Natural killer cell treated with Interleukin-12 subunit alpha and Interleukin-12 subunit beta and Interleukin-15 and Interleukin-18, amount 100 ng/mL, for 72 hours (primary cell): ENCODE data around the gene NIN. TPM values are rescaled to one million over a fixed set of nuclear protein-coding genes. Genes with fewer than 3 reads are reported as not detected.

Experiments
- ATAC-seq, 2 donors: fragments of 150-1000 bp; cut with Tn5 transposase in 1 of 2; sonication (Bioruptor Pico), chemical (Tn5 transposase) in 1 of 2; 2 replicates each; pipeline ENCODE4 v1.10.0; 2021
- DNase-seq: peaks from one replicate; pipeline ENCODE4 v3.0.0; 2022; ENCODE audit warnings: low spot score
- H3K27ac Mint-ChIP-seq, 2 donors: 1 replicate in 1 of 2; 2 replicates in 1 of 2; pipeline ENCODE4 v1.8.0; 2022; ENCODE audit warnings: mixed read lengths in 2 of 2, mild to moderate bottlenecking in 1 of 2, moderate library complexity in 1 of 2
- H3K27me3 Mint-ChIP-seq, 2 donors: 1 replicate in 1 of 2; 2 replicates in 1 of 2; pipeline ENCODE4 v1.8.0; 2022; ENCODE audit warnings: mixed read lengths in 2 of 2
- H3K36me3 Mint-ChIP-seq: one replicate; pipeline ENCODE4 v1.8.0; 2022; ENCODE audit warnings: mixed read lengths
- H3K4me1 Mint-ChIP-seq, 2 donors: 1 replicate in 1 of 2; 2 replicates in 1 of 2; pipeline ENCODE4 v1.8.0; 2022; ENCODE audit warnings: low read depth in 2 of 2, mixed read lengths in 2 of 2, mild to moderate bottlenecking in 1 of 2
- H3K4me3 Mint-ChIP-seq: one replicate; pipeline ENCODE4 v1.8.0; 2022; ENCODE audit warnings: mixed read lengths
- H3K9me3 Mint-ChIP-seq: 2 replicates; pipeline ENCODE4 v1.8.0; 2022; ENCODE audit warnings: mixed read lengths
- total RNA-seq, 2 donors: library from RNA; stranded (reverse); gene quantifications; one replicate each; pipeline ENCODE4 v1.2.3, GENCODE V29; 2022

NIN gene
- total RNA-seq, 2 donors from 2014 or later: 52.0 to 74.5 TPM

GRCh38 chr14:50736932-50737419 is 94.0 kb downstream of the NIN start:
- peak; percentile 92 to 97 for ATAC-seq
- peak; percentile 65 for DNase-seq
- Mint-ChIP-seq H3K36me3 (peaks cover 6% of the 10 kb centered on the region), H3K27ac (peak overlapping the region; percentile 64 to 73), H3K4me1 (peaks cover 12 to 29% of the 10 kb centered on the region in 2 donors), H3K9me3 (no peaks in the 10 kb centered on the region), H3K27me3 (no peaks in the 10 kb centered on the region), H3K4me3 (peak overlapping the region; percentile 47)

GRCh38 chr14:50734950-50735695 is 95.8 kb downstream of the NIN start:
- H3K27me3 Mint-ChIP-seq: no peaks in the 10 kb centered on the region
- no peak overlapping the region for H3K4me3 Mint-ChIP-seq
- DNase-seq (no peak), ATAC-seq (no peak)
- peaks cover 8 to 15% of the 10 kb centered on the region in 2 donors for H3K4me1 Mint-ChIP-seq
- H3K9me3 Mint-ChIP-seq: no peaks in the 10 kb centered on the region
- H3K27ac Mint-ChIP-seq: no peak overlapping the region
- peaks cover 6% of the 10 kb centered on the region for H3K36me3 Mint-ChIP-seq

GRCh38 chr14:50733494-50733893 is 97.5 kb downstream of the NIN start:
- H3K27ac Mint-ChIP-seq: no peak overlapping the region
- H3K4me1 Mint-ChIP-seq: peaks cover 5 to 6% of the 10 kb centered on the region in 2 donors
- no peak for DNase-seq
- H3K36me3 Mint-ChIP-seq: peaks cover 9% of the 10 kb centered on the region
- no peaks in the 10 kb centered on the region for H3K9me3 Mint-ChIP-seq
- H3K4me3 Mint-ChIP-seq: no peak overlapping the region
- H3K27me3 Mint-ChIP-seq: no peaks in the 10 kb centered on the region
- ATAC-seq: no peak

- Mint-ChIP-seq H3K9me3 (no peaks in the 10 kb centered on the region), H3K4me3 (no peak overlapping the region), H3K36me3 (peaks cover 38% of the 10 kb centered on the region), H3K4me1 (peaks cover 14% of the 10 kb centered on the region in 2 donors), H3K27me3 (no peaks in the 10 kb centered on the region), H3K27ac (no peak overlapping the region)
- DNase-seq: no peak
- no peak for ATAC-seq
Measured at GRCh38 chr14:50728836-50729235, 102.1 kb downstream of the NIN start.

- no peaks in the 10 kb centered on the region for H3K9me3 Mint-ChIP-seq
- peak overlapping the region; percentile 74 to 84 for H3K27ac Mint-ChIP-seq
- peaks cover 38% of the 10 kb centered on the region for H3K36me3 Mint-ChIP-seq
- no peak for DNase-seq
- H3K4me3 Mint-ChIP-seq: peak overlapping the region; percentile 50
- peak; percentile 69 to 93 for ATAC-seq
- H3K27me3 Mint-ChIP-seq: no peaks in the 10 kb centered on the region
- peaks cover 14% of the 10 kb centered on the region in 2 donors for H3K4me1 Mint-ChIP-seq
Measured at GRCh38 chr14:50726372-50727107, 104.4 kb downstream of the NIN start.

GRCh38 chr14:50725761-50726160 is 105.2 kb downstream of the NIN start:
- ATAC-seq (no peak), DNase-seq (no peak)
- no peaks in the 10 kb centered on the region for H3K27me3 Mint-ChIP-seq
- no peaks in the 10 kb centered on the region for H3K9me3 Mint-ChIP-seq
- H3K36me3 Mint-ChIP-seq: peaks cover 38% of the 10 kb centered on the region
- peak overlapping the region; percentile 50 for H3K4me3 Mint-ChIP-seq
- H3K4me1 Mint-ChIP-seq: peaks cover 14% of the 10 kb centered on the region in 2 donors
- peak overlapping the region; percentile 74 to 84 for H3K27ac Mint-ChIP-seq

GRCh38 chr14:50719911-50720759 is 110.8 kb downstream of the NIN start:
- Mint-ChIP-seq H3K4me1 (peaks cover 0 to 3% of the 10 kb centered on the region in 2 donors), H3K4me3 (no peak overlapping the region), H3K9me3 (no peaks in the 10 kb centered on the region), H3K27ac (no peak overlapping the region), H3K27me3 (no peaks in the 10 kb centered on the region), H3K36me3 (peaks cover 10% of the 10 kb centered on the region)
- DNase-seq: no peak
- no peak for ATAC-seq

- DNase-seq (no peak), ATAC-seq (no peak)
- Mint-ChIP-seq H3K36me3 (no peaks in the 10 kb centered on the region), H3K9me3 (no peaks in the 10 kb centered on the region), H3K27ac (no peak overlapping the region), H3K27me3 (no peaks in the 10 kb centered on the region), H3K4me3 (no peak overlapping the region), H3K4me1 (no peaks in the 10 kb centered on the region)
Measured at GRCh38 chr14:50718949-50719348, 112.0 kb downstream of the NIN start.

- ATAC-seq (no peak), DNase-seq (no peak)
- no peaks in the 10 kb centered on the region for H3K4me1 Mint-ChIP-seq
- no peak overlapping the region for H3K27ac Mint-ChIP-seq
- no peaks in the 10 kb centered on the region for H3K36me3 Mint-ChIP-seq
- H3K27me3 Mint-ChIP-seq: peaks cover 0 to 3% of the 10 kb centered on the region in 2 donors
- no peaks in the 10 kb centered on the region for H3K9me3 Mint-ChIP-seq
- H3K4me3 Mint-ChIP-seq: no peak overlapping the region
Measured at GRCh38 chr14:50717811-50718210, 113.2 kb downstream of the NIN start.

GRCh38 chr14:50714450-50715073 is 116.4 kb downstream of the NIN start:
- no peak for DNase-seq
- H3K36me3 Mint-ChIP-seq: no peaks in the 10 kb centered on the region
- H3K27me3 Mint-ChIP-seq: peaks cover 0 to 4% of the 10 kb centered on the region in 2 donors
- no peaks in the 10 kb centered on the region for H3K4me1 Mint-ChIP-seq
- H3K9me3 Mint-ChIP-seq: no peaks in the 10 kb centered on the region
- no peak overlapping the region for H3K4me3 Mint-ChIP-seq
- no peak overlapping the region for H3K27ac Mint-ChIP-seq
- ATAC-seq: no peak

GRCh38 chr14:50711043-50711442 is 119.9 kb downstream of the NIN start:
- Mint-ChIP-seq H3K4me1 (no peaks in the 10 kb centered on the region), H3K9me3 (no peaks in the 10 kb centered on the region), H3K4me3 (no peak overlapping the region), H3K36me3 (no peaks in the 10 kb centered on the region), H3K27ac (no peak overlapping the region), H3K27me3 (peaks cover 0 to 4% of the 10 kb centered on the region in 2 donors)
- DNase-seq (no peak), ATAC-seq (no peak)

- DNase-seq: no peak
- peak in 1 of 2 donors; percentile 11 for ATAC-seq
- Mint-ChIP-seq H3K36me3 (no peaks in the 10 kb centered on the region), H3K4me1 (no peaks in the 10 kb centered on the region), H3K27ac (no peak overlapping the region), H3K27me3 (peaks cover 9 to 14% of the 10 kb centered on the region in 2 donors), H3K4me3 (no peak overlapping the region), H3K9me3 (no peaks in the 10 kb centered on the region)
Measured at GRCh38 chr14:50705026-50705593, 125.9 kb downstream of the NIN start.

- H3K27me3 Mint-ChIP-seq: peaks cover 13 to 20% of the 10 kb centered on the region in 2 donors
- DNase-seq: no peak
- H3K36me3 Mint-ChIP-seq: no peaks in the 10 kb centered on the region
- H3K4me1 Mint-ChIP-seq: no peaks in the 10 kb centered on the region
- peak; percentile 17 to 60 for ATAC-seq
- no peaks in the 10 kb centered on the region for H3K9me3 Mint-ChIP-seq
- H3K4me3 Mint-ChIP-seq: no peak overlapping the region
- H3K27ac Mint-ChIP-seq: no peak overlapping the region
Measured at GRCh38 chr14:50704454-50705010, 126.4 kb downstream of the NIN start.
